NCI-H1930 (cell line): ENCODE data around the gene TFEB.

Experiments used
- DNase-seq, 2 experiments: peaks; one replicate each; lab custom pipeline; 2025; lab: John Stamatoyannopoulos, UW

The TFEB gene

GRCh38 chr6:41736800-41737555, 1.6 kb upstream of the TFEB start:
- no peak for DNase-seq

- DNase-seq, result no peak
These were observed 852 bp upstream of the TFEB start for GRCh38 chr6:41736186-41736733.

GRCh38 chr6:41734666-41735426, 562 bp downstream of the TFEB start:
- peak in 1 of 2 experiments; percentile 49 for DNase-seq

GRCh38 chr6:41733707-41734665, 1.4 kb downstream of the TFEB start:
- DNase-seq, result peak; percentile 35 to 57

GRCh38 chr6:41733360-41733706, 2.1 kb downstream of the TFEB start:
- DNase-seq, result no peak

GRCh38 chr6:41732591-41733359, 2.6 kb downstream of the TFEB start:
- no peak for DNase-seq

GRCh38 chr6:41732149-41732548, 3.3 kb downstream of the TFEB start:
- no peak for DNase-seq

- DNase-seq, result no peak
These were observed 3.8 kb downstream of the TFEB start for GRCh38 chr6:41731561-41732086.

- DNase-seq, result no peak
These were observed 4.6 kb downstream of the TFEB start for GRCh38 chr6:41730531-41731436.

GRCh38 chr6:41729624-41730023, 5.8 kb downstream of the TFEB start:
- no peak for DNase-seq

- DNase-seq, result no peak
These were observed 6.5 kb downstream of the TFEB start for GRCh38 chr6:41728954-41729353.

GRCh38 chr6:41728073-41728936, 7.1 kb downstream of the TFEB start:
- DNase-seq, result no peak

GRCh38 chr6:41727705-41728072, 7.7 kb downstream of the TFEB start:
- no peak for DNase-seq

- DNase-seq, result no peak
These were observed 8.5 kb downstream of the TFEB start for GRCh38 chr6:41726876-41727275.

GRCh38 chr6:41724586-41725501, 10.6 kb downstream of the TFEB start:
- no peak for DNase-seq

GRCh38 chr6:41724228-41724580, 11.2 kb downstream of the TFEB start:
- DNase-seq, result no peak

GRCh38 chr6:41723530-41724227, 11.7 kb downstream of the TFEB start:
- DNase-seq, result no peak
